Activated CD8-positive, alpha-beta memory T cell treated with anti-CD3 and anti-CD28 coated beads, Interleukin-2, amount 50 U/mL, for 4 hours (primary cell): ENCODE measurements around the gene AKAP9.
"Not testable (repeated sequence)": the region's sequence is repeated elsewhere in the genome, so short reads cannot be mapped to it uniquely, and the experiment has no call there.

ENCODE experiments used
- DNase-seq: peaks from one replicate; pipeline ENCODE4 v3.0.0-alpha.2; 2020

The AKAP9 gene

DNA sequence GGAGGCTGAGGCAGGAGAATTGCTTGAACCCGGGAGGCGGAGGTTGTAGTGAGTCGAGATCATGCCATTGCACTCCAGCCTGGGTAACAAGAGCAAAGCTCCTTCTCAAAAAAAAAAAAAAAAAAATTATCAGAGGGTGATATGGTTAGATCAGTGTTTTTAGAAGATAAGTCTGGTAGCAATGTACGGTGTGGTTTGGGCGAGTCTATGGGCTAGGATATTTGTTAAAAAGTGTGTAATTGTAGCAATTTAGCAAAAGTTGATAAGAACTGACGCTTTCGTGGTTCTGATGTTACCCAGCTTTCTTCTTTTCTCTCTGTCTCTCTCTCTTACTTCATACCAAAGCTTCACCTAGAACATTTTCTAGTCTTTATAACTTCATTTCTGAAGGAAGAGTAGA lies 200.5 kb downstream of the AKAP9 start:
- no peak for DNase-seq

GRCh38 chr7:92142791-92143190 lies 202.1 kb downstream of the AKAP9 start:
- DNase-seq: not testable (repeated sequence)

GRCh38 chr7:92143192-92143880 lies 202.7 kb downstream of the AKAP9 start:
- not testable (repeated sequence) for DNase-seq

DNA sequence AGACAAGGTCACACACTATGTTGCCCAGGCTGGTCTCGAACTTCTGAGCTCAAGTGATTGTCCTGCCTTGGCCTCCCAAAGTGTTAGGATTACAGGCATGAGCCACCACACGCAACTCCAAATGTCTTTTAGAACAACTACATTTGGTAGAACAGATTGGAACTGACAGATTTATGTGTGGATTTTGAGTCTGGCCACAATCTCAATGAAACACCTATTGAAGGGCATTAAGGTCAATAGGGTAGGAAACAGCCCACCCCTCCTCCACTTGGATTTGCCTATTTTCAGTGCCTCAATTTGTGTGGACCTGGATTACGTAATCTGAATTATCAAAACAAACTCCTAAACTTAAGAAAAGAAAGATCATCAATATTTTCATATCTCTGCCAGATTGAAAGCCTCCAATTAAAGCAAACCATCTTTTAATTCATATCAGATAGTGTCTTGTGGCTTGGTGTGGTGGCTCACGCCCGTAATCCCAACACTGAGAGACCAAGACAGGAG lies 209.1 kb downstream of the AKAP9 start:
- DNase-seq: no peak

DNA sequence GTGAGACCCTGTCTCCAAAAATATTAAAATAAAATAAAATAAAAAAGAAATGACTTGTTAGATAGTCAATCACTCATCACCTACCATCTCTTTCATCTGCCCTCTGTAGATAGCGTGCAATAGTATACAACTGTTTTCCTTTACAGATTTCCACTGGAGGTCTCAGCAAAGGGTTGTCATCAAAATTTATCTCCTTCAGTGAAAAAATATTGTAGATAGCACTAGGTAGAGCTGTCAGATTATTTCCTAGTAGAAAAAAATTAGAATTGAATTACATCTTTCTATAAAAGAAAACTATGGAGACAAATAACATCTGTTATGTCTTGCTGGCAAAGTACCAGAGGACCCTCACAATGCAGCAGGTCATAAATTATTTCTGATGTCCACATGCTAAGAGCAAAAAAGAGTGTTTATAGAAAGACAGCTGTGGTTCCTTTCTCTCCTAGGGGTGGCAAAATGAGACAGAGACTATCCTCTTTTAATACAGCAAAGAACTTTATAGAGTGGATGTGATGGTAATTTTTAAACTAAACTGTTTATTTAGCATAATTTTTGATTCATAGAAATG lies 209.9 kb downstream of the AKAP9 start:
- DNase-seq: no peak

DNA sequence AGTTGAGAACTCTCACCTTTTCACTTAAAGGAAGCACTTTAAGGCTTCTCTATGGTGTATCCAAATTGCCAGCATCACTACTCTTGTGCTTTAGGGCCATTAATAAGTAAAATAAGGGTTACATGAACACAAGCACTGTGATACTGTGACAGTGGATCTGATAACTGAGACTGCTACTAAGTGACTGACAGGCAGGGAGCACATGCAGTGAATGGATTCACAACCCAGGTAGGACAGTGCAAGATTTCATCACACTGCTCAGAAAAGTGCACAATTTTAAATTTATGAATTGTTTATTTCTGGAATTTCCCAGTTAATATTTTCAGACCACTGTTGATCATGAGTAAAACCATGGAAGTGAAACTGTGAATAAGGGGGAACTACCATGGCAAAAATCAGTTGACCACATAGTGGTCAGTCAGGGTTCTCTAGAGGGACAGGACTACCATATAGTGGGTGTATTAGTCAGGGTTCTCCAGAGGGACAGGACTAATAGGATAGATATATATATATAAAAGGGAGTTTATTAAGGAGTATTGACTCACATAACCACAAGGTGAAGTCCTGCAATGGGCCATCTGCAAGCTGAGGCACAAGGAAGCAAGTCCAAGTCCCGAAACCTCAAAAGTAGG lies 214.6 kb downstream of the AKAP9 start:
- DNase-seq: no peak

DNA sequence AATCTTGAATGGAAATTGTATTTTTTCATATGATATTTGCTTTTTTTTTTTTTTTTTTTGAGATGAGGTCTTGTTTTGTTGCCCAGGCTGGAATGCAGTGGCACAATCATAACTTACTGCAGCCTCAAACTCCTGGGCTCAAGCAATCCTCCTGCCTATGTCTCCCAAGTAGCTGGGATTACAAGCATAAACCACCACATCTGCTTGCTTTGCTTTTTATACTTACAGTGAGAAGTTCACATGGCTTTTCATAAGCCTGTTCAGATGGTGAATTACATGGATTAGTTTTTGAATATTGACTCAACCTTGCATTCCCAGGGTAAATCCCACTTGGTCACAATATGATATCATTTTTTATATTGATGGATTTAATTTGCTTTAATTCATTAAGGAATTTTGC lies 216.3 kb downstream of the AKAP9 start:
- DNase-seq: no peak

DNA sequence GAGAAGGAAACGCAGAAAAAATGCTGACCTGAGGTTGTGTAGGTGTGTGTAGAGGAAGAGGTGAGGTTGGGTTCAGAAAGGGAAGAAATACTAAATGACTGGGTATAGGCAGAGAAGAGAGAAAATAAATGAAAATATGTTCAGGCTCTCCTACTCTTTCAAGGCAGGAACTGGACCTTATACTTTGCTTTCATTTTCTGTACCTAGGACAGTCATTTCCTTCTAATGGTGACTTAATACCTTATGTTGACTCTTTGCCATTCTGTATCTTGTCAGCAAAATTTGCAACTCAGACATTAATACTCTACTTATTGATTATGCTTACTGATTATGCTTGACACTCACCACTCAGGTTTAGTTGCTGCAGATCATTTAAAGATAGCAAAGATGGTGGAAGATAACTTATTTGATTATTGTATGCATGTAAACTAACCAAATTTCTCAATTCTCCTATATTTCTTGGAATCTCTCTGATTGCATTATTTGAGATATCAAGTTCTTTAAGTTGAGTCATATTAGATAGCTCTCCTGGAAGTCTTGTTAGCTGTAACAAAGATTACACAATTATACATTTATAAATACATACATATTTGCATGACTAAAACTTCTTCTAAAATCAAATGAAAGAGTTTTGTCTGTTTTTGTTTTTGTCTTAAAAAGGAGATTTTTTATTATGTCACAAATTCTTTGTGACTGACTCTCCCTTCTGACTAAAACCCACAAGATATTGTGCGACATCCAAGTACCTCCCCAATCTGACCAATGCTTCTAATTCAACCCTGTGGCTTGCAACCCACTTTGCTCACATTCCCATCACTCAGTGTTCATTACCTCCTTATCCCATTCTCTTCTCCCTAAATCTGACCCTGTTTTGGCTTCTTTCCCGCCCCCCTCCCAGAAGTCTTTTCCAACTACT lies 218.3 kb downstream of the AKAP9 start:
- DNase-seq: no peak
